Karpas-422 (cell line): ENCODE measurements around the gene MLF2. TPM values are rescaled to one million over a fixed set of nuclear protein-coding genes. Genes with fewer than 3 reads are reported as not detected.

Experiments used
- DNase-seq: peaks from one replicate; pipeline ENCODE4 v3.0.0-alpha.2; 2015
- H2AFZ ChIP-seq: fragments of 200-600 bp; sonication (generic); 2 replicates; pipeline ENCODE4 v1.6.1; 2014; ENCODE audit warnings: antibody characterized with exemption, low read length, mixed read lengths
- H3K27ac ChIP-seq: fragments of 200-600 bp; sonication (generic); 2 replicates; pipeline ENCODE4 v1.5.1; 2014; ENCODE audit warnings: mild to moderate bottlenecking, low read length, moderate library complexity
- H3K27me3 ChIP-seq: fragments of 200-600 bp; sonication (generic); 2 replicates; pipeline ENCODE4 v1.6.1; 2014; ENCODE audit warnings: low read length, mixed read lengths
- H3K36me3 ChIP-seq: fragments of 200-600 bp; sonication (generic); 2 replicates; pipeline ENCODE4 v1.6.1; 2014; ENCODE audit warnings: low read length, mixed read lengths; ENCODE audit not compliant: insufficient read depth
- H3K4me1 ChIP-seq: fragments of 200-600 bp; sonication (generic); 2 replicates; pipeline ENCODE4 v1.6.1; 2014; ENCODE audit warnings: mild to moderate bottlenecking, low read length, mixed read lengths
- H3K4me2 ChIP-seq: fragments of 200-600 bp; sonication (generic); 2 replicates; pipeline ENCODE4 v1.6.1; 2014; ENCODE audit warnings: low read length, low read depth, mild to moderate bottlenecking; ENCODE audit not compliant: poor library complexity, severe bottlenecking
- H3K4me3 ChIP-seq: fragments of 200-600 bp; sonication (generic); 2 replicates; pipeline ENCODE4 v1.5.1; 2014; ENCODE audit warnings: mild to moderate bottlenecking, antibody characterized with exemption, low read length, mixed read lengths
- H3K79me2 ChIP-seq: fragments of 200-600 bp; sonication (generic); 2 replicates; pipeline ENCODE4 v1.6.1; 2014; ENCODE audit warnings: mild to moderate bottlenecking, low read length, mixed read lengths
- H3K9ac ChIP-seq: fragments of 200-600 bp; sonication (generic); 2 replicates; pipeline ENCODE4 v1.6.0; 2014; ENCODE audit warnings: low read length
- H3K9me2 ChIP-seq: fragments of 200-600 bp; sonication (generic), shearing (Covaris generic); replicated peaks from 2 replicates; pipeline ENCODE4 v1.6.0; 2014; ENCODE audit warnings: mild to moderate bottlenecking, low read length, moderate library complexity; ENCODE audit not compliant: insufficient read depth
- H3K9me3 ChIP-seq: fragments of 300-700, 200-600 bp; sonication (generic); 2 replicates; pipeline ENCODE4 v1.6.1; 2014; ENCODE audit warnings: low read length, mixed read lengths
- H4K20me1 ChIP-seq: fragments of 200-600 bp; sonication (generic); 2 replicates; pipeline ENCODE4 v1.6.1; 2014; ENCODE audit warnings: mild to moderate bottlenecking, antibody characterized with exemption, low read length, low read depth; ENCODE audit not compliant: insufficient read depth
- total RNA-seq: library from RNA; depleted of rRNA; stranded (reverse); fragments of >200 nt; shearing (Covaris generic); gene quantifications from 2 replicates; pipeline ENCODE4 v1.2.3, GENCODE V29; 2014; ENCODE audit warnings: low replicate concordance

The MLF2 gene
- total RNA-seq, 1 experiment from 2014 or later = 183 TPM

- H3K9ac ChIP-seq = no peak overlapping the region
- H3K79me2 ChIP-seq = no peaks in the 10 kb centered on the region
- H2AFZ ChIP-seq = no peak overlapping the region
- DNase-seq = no peak
- H3K27ac ChIP-seq = no peak overlapping the region
- H3K4me1 ChIP-seq = peaks cover 35% of the 10 kb centered on the region
- H3K27me3 ChIP-seq = peaks cover 3% of the 10 kb centered on the region; the same call in 1 of the 2 replicates
- no peaks in the 10 kb centered on the region for H3K36me3 ChIP-seq
- no peaks in the 10 kb centered on the region for H3K9me2 ChIP-seq
- H3K4me2 ChIP-seq = no peak overlapping the region
- no peaks in the 10 kb centered on the region for H4K20me1 ChIP-seq
- no peak overlapping the region for H3K4me3 ChIP-seq
- H3K9me3 ChIP-seq = no peaks in the 10 kb centered on the region
Observed at GRCh38 chr12:6769666-6770065, 16.7 kb upstream of the MLF2 start.

GRCh38 chr12:6768990-6769389 lies 16.0 kb upstream of the MLF2 start:
- no peak for DNase-seq
- Histone ChIP-seq H4K20me1 (no peaks in the 10 kb centered on the region), H3K27me3 (peaks cover 3% of the 10 kb centered on the region; the same call in 1 of the 2 replicates), H3K9ac (no peak overlapping the region), H3K4me1 (peaks cover 42% of the 10 kb centered on the region), H3K4me3 (no peak overlapping the region), H3K79me2 (no peaks in the 10 kb centered on the region), H3K9me3 (no peaks in the 10 kb centered on the region), H3K4me2 (no peak overlapping the region), H3K27ac (no peak overlapping the region), H3K36me3 (no peaks in the 10 kb centered on the region), H2AFZ (no peak overlapping the region), H3K9me2 (no peaks in the 10 kb centered on the region)

- Histone ChIP-seq H3K36me3 (no peaks in the 10 kb centered on the region), H4K20me1 (no peaks in the 10 kb centered on the region), H3K4me1 (peaks cover 44% of the 10 kb centered on the region), H3K9me2 (no peaks in the 10 kb centered on the region), H3K4me3 (no peak overlapping the region), H3K79me2 (no peaks in the 10 kb centered on the region), H2AFZ (no peak overlapping the region), H3K9me3 (no peaks in the 10 kb centered on the region), H3K27me3 (peaks cover 3% of the 10 kb centered on the region; the same call in 1 of the 2 replicates), H3K27ac (no peak overlapping the region), H3K9ac (no peak overlapping the region), H3K4me2 (no peak overlapping the region)
- DNase-seq = no peak
Observed at GRCh38 chr12:6768437-6768914, 15.5 kb upstream of the MLF2 start.

GRCh38 chr12:6767353-6768319 lies 14.7 kb upstream of the MLF2 start:
- H3K79me2 ChIP-seq = no peaks in the 10 kb centered on the region
- H3K27ac ChIP-seq = no peak overlapping the region
- H4K20me1 ChIP-seq = no peaks in the 10 kb centered on the region
- H3K4me2 ChIP-seq = peak overlapping the region; percentile 85
- H3K9me2 ChIP-seq = no peaks in the 10 kb centered on the region
- H3K9ac ChIP-seq = peak overlapping the region; percentile 66
- H3K36me3 ChIP-seq = no peaks in the 10 kb centered on the region
- peaks cover 41% of the 10 kb centered on the region for H3K4me1 ChIP-seq
- H2AFZ ChIP-seq = 0 out of 2 replicates have a peak overlapping the region, but pooled peaks have one; percentile 84
- DNase-seq = no peak
- H3K27me3 ChIP-seq = peaks cover 3% of the 10 kb centered on the region; the same call in 1 of the 2 replicates
- peak overlapping the region; percentile 66 for H3K4me3 ChIP-seq
- H3K9me3 ChIP-seq = no peaks in the 10 kb centered on the region

- Histone ChIP-seq H3K9me2 (no peaks in the 10 kb centered on the region), H3K4me3 (peak overlapping the region; percentile 66), H2AFZ (peak overlapping the region; percentile 84; the same call in 1 of the 2 replicates), H3K4me1 (peaks cover 45% of the 10 kb centered on the region), H3K27ac (no peak overlapping the region), H3K4me2 (peak overlapping the region; percentile 85), H3K36me3 (no peaks in the 10 kb centered on the region), H3K79me2 (no peaks in the 10 kb centered on the region), H3K27me3 (peaks cover 3% of the 10 kb centered on the region; the same call in 1 of the 2 replicates), H4K20me1 (no peaks in the 10 kb centered on the region), H3K9me3 (no peaks in the 10 kb centered on the region), H3K9ac (peak overlapping the region; percentile 66)
- peak; percentile 76 for DNase-seq
Observed at GRCh38 chr12:6766651-6767349, 13.9 kb upstream of the MLF2 start.

- H3K4me3 ChIP-seq = peak within 1 kb of the TSS; percentile 66
- no peaks in the 10 kb centered on the region for H3K9me3 ChIP-seq
- H3K9ac ChIP-seq = peak within 1 kb of the TSS; percentile 66
- no peaks in the 10 kb centered on the region for H4K20me1 ChIP-seq
- DNase-seq = peak; percentile 53
- no peaks in the 10 kb centered on the region for H3K36me3 ChIP-seq
- peaks cover 42% of the 10 kb centered on the region for H3K4me1 ChIP-seq
- H2AFZ ChIP-seq = peak within 1 kb of the TSS; percentile 84; the same call in 1 of the 2 replicates
- H3K27ac ChIP-seq = no peak within 1 kb of the TSS
- H3K9me2 ChIP-seq = no peaks in the 10 kb centered on the region
- H3K27me3 ChIP-seq = peaks cover 3% of the 10 kb centered on the region; the same call in 1 of the 2 replicates
- no peaks in the 10 kb centered on the region for H3K79me2 ChIP-seq
- peak within 1 kb of the TSS; percentile 85 for H3K4me2 ChIP-seq
Observed at GRCh38 chr12:6765634-6766581, 13.0 kb upstream of the MLF2 start, which contains the start of gene PTMS. PTMS (plus strand) TSS chr12:6766363; CDS start chr12:6766706, 343 bp downstream.

GRCh38 chr12:6765048-6765633 lies 12.2 kb upstream of the MLF2 start:
- Histone ChIP-seq H3K9me3 (no peaks in the 10 kb centered on the region), H3K9ac (peak overlapping the region; percentile 66), H3K27me3 (peaks cover 3% of the 10 kb centered on the region; the same call in 1 of the 2 replicates)

More at GRCh38 chr12:6765048-6765633, 12.2 kb upstream of the MLF2 start:
- H3K4me3 ChIP-seq = no peak overlapping the region; the same call in 1 of the 2 replicates
- H3K36me3 ChIP-seq = no peaks in the 10 kb centered on the region
- no peaks in the 10 kb centered on the region for H4K20me1 ChIP-seq
- H3K4me1 ChIP-seq = peaks cover 42% of the 10 kb centered on the region
- no peak overlapping the region for H3K27ac ChIP-seq
- H3K79me2 ChIP-seq = no peaks in the 10 kb centered on the region
- DNase-seq = no peak
- H3K9me2 ChIP-seq = no peaks in the 10 kb centered on the region
- H2AFZ ChIP-seq = no peak overlapping the region
- peak overlapping the region; percentile 65 for H3K4me2 ChIP-seq
